D721Med (cell line): ENCODE results near the gene CPEB4.

Experiments used
- DNase-seq: peaks from one replicate; pipeline ENCODE4 v3.0.0; 2011; ENCODE audit warnings: low spot score; ENCODE audit not compliant: insufficient read length
- FAIRE-seq: peaks from 2 replicates; lab custom pipeline; 2011; peaks lifted over from hg19 to GRCh38; lab: Jason Lieb, UNC
- CTCF ChIP-seq: IDR thresholded peaks from 2 replicates; pipeline ENCODE4 v1.5.1; 2012; ENCODE audit warnings: mild to moderate bottlenecking, control low read depth; ENCODE audit not compliant: insufficient read depth; ENCODE audit errors: missing control alignments

Gene CPEB4

GRCh38 chr5:173893192-173893561 lies 5.0 kb downstream of the CPEB4 start:
- FAIRE-seq: no peak
- DNase-seq: no peak
- TF ChIP-seq CTCF: no peak

GRCh38 chr5:173895401-173896165 lies 7.4 kb downstream of the CPEB4 start:
- FAIRE-seq: no peak
- no peak for TF ChIP-seq CTCF
- DNase-seq: no peak

- DNase-seq (no peak), FAIRE-seq (no peak)
- TF ChIP-seq CTCF: no peak
Observed at GRCh38 chr5:173896631-173897030, 8.5 kb downstream of the CPEB4 start.

- FAIRE-seq (no peak), DNase-seq (no peak)
Observed at GRCh38 chr5:173901705-173902104, 13.6 kb downstream of the CPEB4 start.

GRCh38 chr5:173902334-173902733 lies 14.2 kb downstream of the CPEB4 start:
- TF ChIP-seq CTCF: no peak
- DNase-seq (no peak), FAIRE-seq (no peak)

More at GRCh38 chr5:173901705-173902104, 13.6 kb downstream of the CPEB4 start:
- TF ChIP-seq CTCF: no peak

GRCh38 chr5:173902743-173903142 lies 14.6 kb downstream of the CPEB4 start:
- FAIRE-seq: no peak
- no peak for TF ChIP-seq CTCF

GRCh38 chr5:173903396-173904140 lies 15.4 kb downstream of the CPEB4 start:
- DNase-seq (no peak), FAIRE-seq (no peak)
- no peak for TF ChIP-seq CTCF

More at GRCh38 chr5:173902743-173903142, 14.6 kb downstream of the CPEB4 start:
- DNase-seq: no peak
